ENCODE data around the gene HID1. TPM values are rescaled to one million over a fixed set of nuclear protein-coding genes. Genes with fewer than 3 reads are reported as not detected.
"Not testable (repeated sequence)": the region's sequence is repeated elsewhere in the genome, so short reads cannot be mapped to it uniquely, and the experiment has no call there.

Gene HID1
- total RNA-seq, 5 donors from 2014 or later (not counting 1 experiment from before 2014, with no cell fraction given), result 12.7 to 21.0 (median 14.5) TPM

DNA sequence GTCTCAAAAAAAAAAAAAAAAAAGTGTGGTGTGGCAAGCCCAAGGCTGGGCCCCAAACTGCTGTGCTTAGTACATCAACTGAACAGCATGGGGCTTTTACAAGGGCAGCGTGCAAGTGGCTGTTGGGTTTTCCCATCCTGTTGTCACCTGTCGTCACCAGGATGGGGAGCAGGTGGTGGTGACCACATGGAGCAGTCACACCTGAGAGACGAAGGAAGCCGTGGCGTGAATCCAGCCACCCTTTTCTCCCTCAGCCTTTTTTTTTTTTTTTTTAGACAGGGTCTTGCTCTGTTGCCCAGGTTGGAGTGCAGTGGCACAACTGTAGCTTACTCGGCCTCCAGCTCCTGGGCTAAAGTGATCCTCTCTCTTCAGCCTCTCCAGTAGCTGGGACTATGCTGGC lies 35.8 kb upstream of the HID1 start:
- Mint-ChIP-seq H3K36me3 (no peaks in the 10 kb centered on the region), H3K27ac (no peak overlapping the region), H3K4me1 (peaks cover 12 to 19% (median 17%) of the 10 kb centered on the region in 3 donors), H3K27me3 (peaks cover 0 to 3% of the 10 kb centered on the region in 2 donors), H3K9me3 (no peaks in the 10 kb centered on the region), H3K4me3 (no peak overlapping the region)
- WGBS (ENCODE audit: insufficient coverage), result 60% methylated on average over 1 of the region's 6 CpGs
- Histone ChIP-seq H3K27ac (ENCODE audit: low read length) (no peak overlapping the region), H3K9me3 (no peaks in the 10 kb centered on the region), H3K4me1 (ENCODE audit: control insufficient read depth in 1 of 2, extremely low read depth in 1 of 2, insufficient read depth in 2 of 2, low read length in 2 of 2) (peaks cover under 1 to 12% of the 10 kb centered on the region in 2 experiments), H3K27me3 (replicated peaks in 1 of 2; ENCODE audit: control insufficient read depth in 2 of 2, extremely low read depth in 1 of 2, insufficient read depth in 2 of 2, low read length in 1 of 2) (peaks cover 0 to 9% of the 10 kb centered on the region in 2 experiments), H3K36me3 (ENCODE audit: control insufficient read depth in 2 of 2, extremely low read depth in 1 of 2, insufficient read depth in 1 of 2, low read length in 1 of 2) (peaks cover 0 to 2% of the 10 kb centered on the region in 2 donors), H3K4me3 (ENCODE audit: control insufficient read depth in 1 of 2, extremely low read depth in 1 of 2, low read length in 1 of 2) (no peak overlapping the region)
- DNase-seq, result no peak
- ChIA-PET CTCF (interaction anchor here in 1 of 2 donors (0.6 to 0.7 kb wide), 3 partner anchors 380 to 625 kb away, joined by 3 to 4 read pairs (median 3); partner anchors contain the start of gene SMIM5), POLR2A (no interaction called here)
- ATAC-seq (replicated peaks in 1 of 4), result no peak

DNA sequence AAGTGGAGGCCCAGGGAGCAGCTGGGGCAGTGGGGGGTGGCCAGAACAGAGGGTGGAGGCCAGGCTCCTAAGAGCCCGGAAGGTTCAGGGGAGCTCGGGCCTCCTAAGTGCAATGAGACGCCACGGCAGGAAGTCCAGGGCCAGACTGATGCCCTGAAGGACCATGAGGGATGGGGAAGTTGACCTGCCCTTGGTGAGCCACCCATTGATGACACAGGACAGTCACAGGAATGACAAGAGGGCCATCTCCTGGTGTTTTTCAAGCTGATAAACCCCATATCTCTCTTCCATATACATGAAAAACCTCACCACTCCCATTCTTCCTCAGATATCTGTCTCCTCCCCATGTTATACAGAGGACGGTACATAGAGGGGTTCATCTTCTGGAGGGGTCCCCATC lies 34.1 kb upstream of the HID1 start:
- peaks cover 4 to 8% (median 5%) of the 10 kb centered on the region in 3 donors for H3K4me1 Mint-ChIP-seq
- H3K27me3 ChIP-seq (replicated peaks in 1 of 2; ENCODE audit: control insufficient read depth in 2 of 2, extremely low read depth in 1 of 2, insufficient read depth in 2 of 2, low read length in 1 of 2), result peaks cover 0 to 9% of the 10 kb centered on the region in 2 experiments
- 84% methylated on average over 5 of the region's 5 CpGs for WGBS (ENCODE audit: insufficient coverage)
- no peak overlapping the region for H3K4me3 ChIP-seq (ENCODE audit: control insufficient read depth in 1 of 2, extremely low read depth in 1 of 2, low read length in 1 of 2)
- H3K27ac Mint-ChIP-seq, result no peak overlapping the region
- ATAC-seq (replicated peaks in 1 of 4) (no peak), DNase-seq (no peak)
- peaks cover 0 to 2% of the 10 kb centered on the region in 2 donors for H3K36me3 ChIP-seq (ENCODE audit: control insufficient read depth in 2 of 2, extremely low read depth in 1 of 2, insufficient read depth in 1 of 2, low read length in 1 of 2)
- H3K4me1 ChIP-seq (ENCODE audit: control insufficient read depth in 1 of 2, extremely low read depth in 1 of 2, insufficient read depth in 2 of 2, low read length in 2 of 2), result no peaks in the 10 kb centered on the region
- peaks cover 0 to 3% of the 10 kb centered on the region in 2 donors for H3K27me3 Mint-ChIP-seq
- ChIA-PET CTCF (interaction anchor here in 1 of 2 donors (0.7 kb wide), 1 partner anchor 333 kb away, joined by 3 read pairs; no protein-coding TSS in a partner anchor), POLR2A (interaction anchor here in 1 of 2 donors (0.7 kb wide), 1 partner anchor 27 kb away, joined by 4 read pairs; no protein-coding TSS in a partner anchor)
- H3K27ac ChIP-seq (ENCODE audit: low read length), result no peak overlapping the region
- no peak overlapping the region for H3K4me3 Mint-ChIP-seq
- no peaks in the 10 kb centered on the region for H3K36me3 Mint-ChIP-seq
- H3K9me3 Mint-ChIP-seq, result no peaks in the 10 kb centered on the region
- H3K9me3 ChIP-seq, result no peaks in the 10 kb centered on the region

DNA sequence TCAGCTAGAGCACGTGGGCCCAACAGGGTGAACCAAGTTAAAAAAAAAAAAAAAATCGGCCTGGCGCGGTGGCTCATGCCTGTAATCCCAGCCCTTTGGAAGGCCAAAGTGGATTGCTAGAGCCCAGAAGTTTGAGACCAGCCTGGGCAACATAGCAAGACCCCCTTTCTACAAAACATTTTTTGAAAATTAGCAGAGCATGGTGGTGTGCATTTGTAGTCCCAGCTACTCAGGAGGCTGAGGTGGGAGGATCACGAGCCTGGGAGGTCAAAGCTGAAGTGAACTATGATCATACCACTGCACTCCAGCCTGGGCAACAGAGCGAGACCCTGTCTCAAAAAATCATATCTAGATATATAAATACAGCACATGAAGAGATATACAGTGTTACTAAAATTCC lies 33.5 kb upstream of the HID1 start:
- CTCF ChIA-PET, result interaction anchor here in 1 of 2 donors (0.6 to 0.8 kb wide), 3 partner anchors 42 to 333 kb away, joined by 3 to 5 read pairs (median 3); no protein-coding TSS in a partner anchor
- peaks cover 0 to 12% of the 10 kb centered on the region in 2 experiments for H3K27me3 ChIP-seq (replicated peaks in 1 of 2; ENCODE audit: control insufficient read depth in 2 of 2, extremely low read depth in 1 of 2, insufficient read depth in 2 of 2, low read length in 1 of 2)
- H3K27me3 Mint-ChIP-seq; H3K4me3 ChIP-seq (ENCODE audit: control insufficient read depth in 1 of 2, extremely low read depth in 1 of 2, low read length in 1 of 2); H3K4me3 Mint-ChIP-seq; DNase-seq; H3K36me3 ChIP-seq (ENCODE audit: control insufficient read depth in 2 of 2, extremely low read depth in 1 of 2, insufficient read depth in 1 of 2, low read length in 1 of 2); H3K4me1 ChIP-seq (ENCODE audit: control insufficient read depth in 1 of 2, extremely low read depth in 1 of 2, insufficient read depth in 2 of 2, low read length in 2 of 2); H3K9me3 Mint-ChIP-seq; H3K27ac Mint-ChIP-seq; POLR2A ChIA-PET; H3K36me3 Mint-ChIP-seq; H3K9me3 ChIP-seq; ATAC-seq (replicated peaks in 1 of 4); H3K27ac ChIP-seq (ENCODE audit: low read length); H3K4me1 Mint-ChIP-seq: not testable (repeated sequence)
- WGBS (ENCODE audit: insufficient coverage), result 100% methylated on average over 1 of the region's 6 CpGs

DNA sequence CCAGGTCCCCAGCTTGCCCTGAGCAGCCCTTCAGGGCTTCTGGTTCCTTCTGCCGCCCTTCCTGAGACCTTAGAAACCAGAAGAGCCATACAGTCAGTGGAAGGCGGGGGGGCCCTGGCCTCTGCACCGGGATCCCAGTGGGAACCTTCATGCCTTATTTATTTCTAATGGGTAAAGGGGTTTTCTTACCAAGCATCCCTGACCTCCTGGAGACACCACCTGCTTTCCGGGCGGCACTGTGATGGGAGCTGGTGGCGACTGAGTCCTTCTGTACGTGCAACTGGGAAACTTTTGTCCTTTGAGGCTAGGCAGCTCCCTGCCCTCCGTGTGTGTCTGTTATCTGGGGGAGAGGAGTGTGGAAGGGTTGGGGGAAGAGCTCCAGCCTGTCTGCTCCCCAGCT lies 32.7 kb upstream of the HID1 start:
- ChIA-PET CTCF (interaction anchor here in 1 of 2 donors (0.6 to 0.8 kb wide), 2 partner anchors 41 to 44 kb away, joined by 3 to 5 read pairs; no protein-coding TSS in a partner anchor), POLR2A (interaction anchor here in 1 of 2 donors (0.8 kb wide), 1 partner anchor 8 kb away, joined by 3 read pairs; no protein-coding TSS in a partner anchor)
- H3K27ac Mint-ChIP-seq, result no peak overlapping the region
- 95% methylated on average over 6 of the region's 8 CpGs for WGBS (ENCODE audit: insufficient coverage)
- Histone ChIP-seq H3K36me3 (ENCODE audit: control insufficient read depth in 2 of 2, extremely low read depth in 1 of 2, insufficient read depth in 1 of 2, low read length in 1 of 2) (peaks cover 0 to 2% of the 10 kb centered on the region in 2 donors), H3K9me3 (no peaks in the 10 kb centered on the region), H3K4me3 (ENCODE audit: control insufficient read depth in 1 of 2, extremely low read depth in 1 of 2, low read length in 1 of 2) (no peak overlapping the region), H3K27ac (ENCODE audit: low read length) (no peak overlapping the region), H3K4me1 (ENCODE audit: control insufficient read depth in 1 of 2, extremely low read depth in 1 of 2, insufficient read depth in 2 of 2, low read length in 2 of 2) (no peaks in the 10 kb centered on the region), H3K27me3 (replicated peaks in 1 of 2; ENCODE audit: control insufficient read depth in 2 of 2, extremely low read depth in 1 of 2, insufficient read depth in 2 of 2, low read length in 1 of 2) (peaks cover 0 to 13% of the 10 kb centered on the region in 2 experiments)
- H3K9me3 Mint-ChIP-seq, result no peaks in the 10 kb centered on the region
- peaks cover 0 to 3% of the 10 kb centered on the region in 2 donors for H3K27me3 Mint-ChIP-seq
- no peak overlapping the region for H3K4me3 Mint-ChIP-seq
- DNase-seq (no peak), ATAC-seq (replicated peaks in 1 of 4) (no peak)
- no peaks in the 10 kb centered on the region for H3K36me3 Mint-ChIP-seq
- peaks cover 0 to 5% (median 0%) of the 10 kb centered on the region in 3 donors for H3K4me1 Mint-ChIP-seq

DNA sequence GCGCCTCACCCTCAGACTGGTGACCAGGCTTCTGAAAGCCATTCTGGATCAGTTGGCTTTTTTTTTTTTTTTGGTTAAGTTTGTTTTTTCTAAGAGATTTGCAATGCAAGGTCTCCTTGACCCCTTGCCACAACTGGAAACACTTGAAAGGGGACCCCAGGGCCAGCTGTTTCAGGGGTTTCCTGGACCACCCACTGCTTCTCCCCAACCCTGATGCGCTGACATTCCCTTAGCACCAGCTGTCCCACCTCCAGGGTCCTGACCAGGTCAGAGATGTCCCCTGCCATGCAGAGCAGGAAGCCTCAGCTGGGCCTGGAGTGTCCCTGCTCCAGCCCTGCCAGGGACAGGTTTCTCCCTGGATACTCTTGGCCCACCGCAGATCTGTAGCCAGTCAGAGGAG lies 31.8 kb upstream of the HID1 start:
- H3K27ac Mint-ChIP-seq, result no peak overlapping the region
- Histone ChIP-seq H3K27me3 (replicated peaks in 1 of 2; ENCODE audit: control insufficient read depth in 2 of 2, extremely low read depth in 1 of 2, insufficient read depth in 2 of 2, low read length in 1 of 2) (peaks cover 0 to 13% of the 10 kb centered on the region in 2 experiments), H3K4me1 (ENCODE audit: control insufficient read depth in 1 of 2, extremely low read depth in 1 of 2, insufficient read depth in 2 of 2, low read length in 2 of 2) (no peaks in the 10 kb centered on the region), H3K27ac (ENCODE audit: low read length) (no peak overlapping the region), H3K9me3 (no peaks in the 10 kb centered on the region), H3K4me3 (ENCODE audit: control insufficient read depth in 1 of 2, extremely low read depth in 1 of 2, low read length in 1 of 2) (no peak overlapping the region), H3K36me3 (ENCODE audit: control insufficient read depth in 2 of 2, extremely low read depth in 1 of 2, insufficient read depth in 1 of 2, low read length in 1 of 2) (peaks cover 0 to 2% of the 10 kb centered on the region in 2 donors)
- DNase-seq (no peak), ATAC-seq (replicated peaks in 1 of 4) (no peak)
- WGBS (ENCODE audit: insufficient coverage), result 100% methylated on average over 1 of the region's 3 CpGs
- H3K27me3 Mint-ChIP-seq, result peaks cover 0 to 3% of the 10 kb centered on the region in 2 donors
- H3K4me3 Mint-ChIP-seq, result no peak overlapping the region
- no peaks in the 10 kb centered on the region for H3K9me3 Mint-ChIP-seq
- peaks cover 0 to 5% (median 0%) of the 10 kb centered on the region in 3 donors for H3K4me1 Mint-ChIP-seq
- ChIA-PET POLR2A (no interaction called here), CTCF (interaction anchor here in 1 of 2 donors (0.6 kb wide), 1 partner anchor 64 kb away, joined by 3 read pairs; no protein-coding TSS in a partner anchor)
- no peaks in the 10 kb centered on the region for H3K36me3 Mint-ChIP-seq

DNA sequence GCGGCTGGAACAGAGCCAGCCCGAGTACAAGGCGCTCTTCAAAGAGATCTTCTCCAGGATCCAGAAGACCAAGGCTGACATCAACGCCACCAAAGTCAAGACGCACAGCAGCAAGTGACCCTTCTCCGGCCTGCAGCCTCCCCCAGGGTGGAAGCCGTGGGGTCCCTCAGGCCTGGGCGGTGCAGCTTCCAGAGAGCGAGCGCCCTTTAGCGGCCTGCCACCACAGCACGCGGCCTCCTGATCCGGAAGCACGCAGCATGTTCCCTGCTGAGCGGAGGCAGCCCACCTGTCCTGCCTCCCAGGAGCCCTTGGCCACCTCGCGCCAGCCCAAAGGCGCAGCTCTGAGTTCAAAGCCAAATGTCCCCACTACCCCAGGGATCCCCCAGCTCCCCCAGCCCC lies 31.4 kb upstream of the HID1 start:
- WGBS (ENCODE audit: insufficient coverage), result 92% methylated on average over 15 of the region's 19 CpGs
- Mint-ChIP-seq H3K4me1 (peaks cover 0 to 5% (median 0%) of the 10 kb centered on the region in 3 donors), H3K27ac (no peak overlapping the region), H3K36me3 (no peaks in the 10 kb centered on the region), H3K9me3 (no peaks in the 10 kb centered on the region), H3K4me3 (no peak overlapping the region), H3K27me3 (peaks cover 0 to 3% of the 10 kb centered on the region in 2 donors)
- ATAC-seq (replicated peaks in 1 of 4) (no peak), DNase-seq (no peak)
- no peak overlapping the region for H3K27ac ChIP-seq (ENCODE audit: low read length)
- peaks cover 0 to 13% of the 10 kb centered on the region in 2 experiments for H3K27me3 ChIP-seq (replicated peaks in 1 of 2; ENCODE audit: control insufficient read depth in 2 of 2, extremely low read depth in 1 of 2, insufficient read depth in 2 of 2, low read length in 1 of 2)
- CTCF ChIA-PET, result no interaction called here
- peaks cover 0 to 2% of the 10 kb centered on the region in 2 donors for H3K36me3 ChIP-seq (ENCODE audit: control insufficient read depth in 2 of 2, extremely low read depth in 1 of 2, insufficient read depth in 1 of 2, low read length in 1 of 2)
- H3K9me3 ChIP-seq, result no peaks in the 10 kb centered on the region
- H3K4me1 ChIP-seq (ENCODE audit: control insufficient read depth in 1 of 2, extremely low read depth in 1 of 2, insufficient read depth in 2 of 2, low read length in 2 of 2), result no peaks in the 10 kb centered on the region
- H3K4me3 ChIP-seq (ENCODE audit: control insufficient read depth in 1 of 2, extremely low read depth in 1 of 2, low read length in 1 of 2), result no peak overlapping the region
- POLR2A ChIA-PET, result no interaction called here
